HG03025 (cell line): Measurements from ENCODE around the gene TTLL11.

ENCODE experiments used
- ATAC-seq: cut with Tn5 transposase; IDR thresholded peaks from one replicate; pipeline ENCODE4 v1.9.1; 2021; ENCODE audit warnings: mild to moderate bottlenecking, moderate library complexity; ENCODE audit not compliant: unreplicated experiment, low FRiP score

The TTLL11 gene

DNA sequence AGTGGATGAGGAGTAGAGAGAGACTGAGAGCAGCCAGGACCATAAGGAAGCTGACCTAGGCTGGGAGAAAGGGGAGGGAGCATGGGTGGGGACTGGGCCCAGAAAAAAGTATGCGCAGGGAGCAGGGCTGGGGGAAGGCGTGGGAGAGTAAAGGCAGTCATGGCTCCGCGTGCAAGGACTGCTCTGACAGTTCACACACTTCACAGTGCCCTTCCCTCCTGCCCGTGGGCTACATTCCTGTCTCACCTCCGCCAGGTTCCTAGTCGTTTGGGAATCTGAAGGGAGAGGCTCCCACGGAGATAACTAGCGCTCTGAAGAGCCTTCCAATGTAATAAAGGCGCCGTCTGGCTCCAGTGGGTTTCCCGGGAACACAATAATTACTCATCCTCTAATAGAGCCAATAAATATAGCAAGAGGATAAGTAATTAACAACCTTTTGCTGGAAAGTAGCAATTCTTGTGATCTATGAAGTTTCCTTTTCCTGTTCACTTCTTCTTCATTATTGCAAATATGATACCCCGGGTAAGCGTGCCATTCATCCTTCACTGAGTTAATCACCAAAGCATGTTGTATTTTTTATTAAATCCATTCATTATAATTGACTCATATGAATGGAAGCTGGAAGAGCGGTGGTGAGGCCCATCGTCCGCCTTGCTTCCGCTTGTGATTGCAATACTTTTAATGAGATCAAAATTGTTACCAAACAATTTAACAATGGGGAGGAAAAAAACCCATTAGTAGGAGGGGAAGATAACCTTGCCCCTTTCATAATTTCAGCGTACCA, 39.3 kb downstream of the TTLL11 start:
- no peak for ATAC-seq

DNA sequence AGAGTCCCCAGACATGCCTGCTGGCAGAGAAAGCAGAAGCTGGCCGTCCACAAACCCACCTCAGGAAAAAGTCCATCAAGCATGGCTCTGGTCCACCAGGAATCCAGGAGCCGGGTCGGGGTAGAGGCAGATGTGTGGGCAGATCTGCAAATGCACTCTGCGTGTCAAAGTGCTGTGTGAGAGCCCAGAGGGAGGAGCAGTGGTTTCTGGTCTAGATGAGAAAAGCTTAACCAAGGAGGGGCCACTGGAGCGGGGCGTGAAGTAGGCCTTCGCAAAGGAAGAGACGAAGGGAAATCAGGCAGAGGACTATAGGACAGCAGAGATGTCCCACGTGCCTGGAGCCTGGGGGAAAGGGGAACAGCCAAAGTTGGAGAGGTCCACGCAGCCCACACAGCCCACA, 40.0 kb downstream of the TTLL11 start:
- ATAC-seq = no peak

DNA sequence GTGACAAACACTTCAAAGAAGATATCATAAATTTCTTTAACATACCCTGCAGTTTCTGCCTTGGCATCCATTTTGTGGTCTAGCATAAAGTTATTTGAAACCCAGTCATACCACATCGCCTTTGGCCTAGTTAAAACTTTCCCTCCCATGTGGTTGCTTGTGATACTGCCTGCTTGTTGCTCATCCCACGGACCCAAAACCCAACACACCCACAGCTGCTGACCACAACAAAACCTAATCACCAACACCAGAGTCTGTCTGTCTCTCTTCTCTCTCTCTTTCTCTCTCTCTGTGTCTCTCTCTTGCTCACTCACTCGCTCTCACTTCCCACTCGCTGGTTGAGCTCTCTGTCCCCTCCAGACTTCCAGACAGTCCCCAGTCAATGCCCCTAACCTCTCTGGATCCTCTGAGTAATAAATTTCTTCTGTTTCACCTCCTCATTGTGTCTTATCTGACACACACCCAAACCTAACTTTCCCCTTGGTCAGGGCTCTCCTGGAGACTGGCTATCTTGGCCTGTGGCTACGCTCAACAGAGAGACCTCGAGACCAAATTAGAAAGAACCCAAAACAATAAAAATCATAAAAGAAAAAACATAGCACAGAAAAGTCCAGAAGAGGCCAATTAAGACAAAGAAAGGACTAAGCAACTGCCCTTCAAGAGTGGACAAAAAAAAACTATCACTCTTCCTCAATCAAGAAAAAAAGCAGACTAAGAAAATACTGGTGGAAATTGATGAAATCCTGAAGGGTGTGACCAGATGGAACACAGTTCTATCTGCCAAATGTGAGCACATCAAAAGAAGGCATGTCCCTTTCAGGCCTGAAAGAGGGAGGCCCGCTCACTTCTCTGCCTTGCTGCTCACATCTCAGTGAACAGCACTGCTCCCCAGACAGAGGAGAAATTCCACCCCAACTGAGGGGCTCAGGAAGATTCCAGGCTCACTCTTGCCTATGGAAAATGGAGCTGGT, 41.5 kb downstream of the TTLL11 start:
- peak; percentile 69 for ATAC-seq

DNA sequence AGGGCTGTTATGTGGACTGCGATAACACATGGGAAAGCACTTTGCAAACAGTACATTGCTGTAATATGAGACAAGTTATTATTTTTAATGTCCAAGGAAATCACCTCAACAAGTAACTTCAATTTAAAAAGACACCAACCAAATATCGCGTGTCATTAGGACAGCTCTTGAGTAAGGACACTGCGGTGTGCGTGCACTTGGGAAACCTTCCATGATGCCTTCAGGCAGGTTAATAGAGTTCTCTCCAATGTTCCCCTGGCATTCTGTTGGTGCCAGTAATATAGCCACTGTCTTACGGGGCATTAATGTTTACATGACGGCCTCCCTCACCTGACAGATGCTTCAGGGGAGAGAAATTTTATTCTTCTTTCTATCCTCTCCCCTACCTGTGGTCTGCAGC, 42.9 kb downstream of the TTLL11 start:
- ATAC-seq = no peak

DNA sequence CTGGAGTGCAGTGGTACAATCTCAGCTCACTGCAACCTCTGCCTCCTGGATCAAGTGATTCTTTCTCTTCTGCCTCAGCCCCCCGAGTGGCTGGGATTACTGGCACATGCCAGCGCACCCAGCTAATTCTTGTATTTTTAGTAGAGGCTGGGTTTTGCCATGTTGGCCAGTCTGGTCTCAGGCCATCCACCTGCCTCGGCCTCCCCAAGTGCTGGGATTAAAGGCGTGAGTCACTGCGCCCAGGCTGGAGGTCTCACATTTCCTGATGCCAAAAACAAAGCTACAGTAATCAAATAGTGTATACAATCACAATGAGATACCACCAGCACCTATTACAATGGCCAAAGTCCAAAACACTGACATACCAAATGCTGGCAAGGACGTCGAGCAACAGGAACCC, 51.1 kb downstream of the TTLL11 start:
- no peak for ATAC-seq

DNA sequence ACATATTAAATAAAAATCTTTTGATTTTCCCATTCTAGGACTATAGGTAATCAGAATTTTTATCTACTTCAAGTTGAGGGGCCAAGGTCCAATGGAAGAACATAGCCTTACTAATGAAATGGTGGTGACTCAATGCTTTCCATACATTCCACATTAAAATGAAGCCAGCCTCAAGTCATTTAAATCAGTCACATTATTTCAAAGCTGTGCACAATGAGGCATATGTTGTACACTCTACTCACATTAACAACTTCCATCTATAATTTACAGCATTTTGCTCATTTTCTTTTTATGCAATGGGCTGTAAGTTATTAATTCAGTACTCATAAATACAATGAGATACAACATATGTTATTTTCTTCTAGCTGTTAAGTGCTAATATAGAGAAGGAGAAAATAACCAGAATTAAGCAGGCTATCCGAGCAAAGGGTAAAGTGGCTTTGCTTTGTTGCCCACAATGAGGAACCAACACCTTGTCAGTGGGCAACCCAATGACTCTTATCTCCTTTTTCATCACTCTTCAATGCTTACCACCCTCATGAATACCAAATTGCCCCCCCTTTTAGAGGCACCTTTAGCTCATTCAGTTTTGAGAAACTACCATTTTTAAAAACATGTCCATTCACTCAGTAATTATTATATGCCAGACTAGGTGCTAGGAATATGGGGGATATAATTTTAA, 52.4 kb downstream of the TTLL11 start:
- ATAC-seq = no peak

DNA sequence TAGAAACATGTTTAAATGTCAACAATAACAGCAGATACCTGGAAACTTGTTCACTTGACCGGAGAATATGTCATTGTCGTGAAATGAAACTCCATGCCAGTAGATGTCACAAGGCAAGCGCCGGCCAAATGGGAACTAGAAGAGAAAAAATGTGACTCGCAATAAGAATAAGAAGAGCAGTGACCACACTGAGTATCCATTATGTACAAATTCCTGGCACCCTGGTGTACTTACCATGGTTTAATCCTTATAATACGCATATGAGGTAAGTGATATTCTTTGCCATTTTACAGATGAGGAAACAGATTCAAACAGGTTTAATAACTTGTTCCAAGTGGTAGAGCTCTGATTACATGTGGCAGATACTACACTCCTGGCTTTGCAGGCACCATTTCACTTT, 53.9 kb downstream of the TTLL11 start:
- no peak for ATAC-seq

DNA sequence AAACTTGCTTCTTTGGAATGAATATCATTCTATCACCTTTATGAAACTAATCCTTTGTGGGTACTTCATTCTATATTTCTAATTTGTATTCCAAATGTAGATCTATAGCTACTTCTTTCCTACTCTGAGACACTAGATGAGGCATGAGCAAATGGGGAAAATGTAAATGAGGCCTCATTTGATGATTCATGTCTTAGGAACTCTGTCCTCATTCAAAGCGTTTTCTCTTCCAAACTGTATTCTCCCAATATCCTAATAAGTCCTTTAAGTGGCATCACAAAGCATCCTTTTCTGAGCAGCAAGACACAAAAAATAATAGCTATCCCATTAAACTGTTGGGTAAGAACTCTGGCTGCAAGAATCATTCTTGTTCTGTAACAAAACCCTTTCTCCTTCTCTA, 56.1 kb downstream of the TTLL11 start:
- no peak for ATAC-seq

DNA sequence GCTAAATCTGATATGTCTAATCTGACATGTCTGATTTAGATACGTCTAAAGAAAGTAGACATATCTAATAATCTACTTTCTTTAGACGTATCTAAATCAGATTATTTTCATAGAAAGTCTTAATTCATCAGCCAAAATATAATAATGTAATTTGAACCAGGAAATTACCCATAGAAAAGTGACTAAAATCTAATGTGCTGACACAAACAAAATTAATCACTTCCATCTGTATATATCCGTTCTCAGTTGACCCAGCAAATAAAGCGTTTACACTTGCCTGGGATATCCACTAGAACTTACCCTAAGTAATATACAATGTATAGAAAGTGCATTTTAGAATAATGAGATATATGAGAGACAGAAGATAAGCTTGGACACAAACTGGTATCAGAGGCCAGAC, 56.7 kb downstream of the TTLL11 start:
- no peak for ATAC-seq

DNA sequence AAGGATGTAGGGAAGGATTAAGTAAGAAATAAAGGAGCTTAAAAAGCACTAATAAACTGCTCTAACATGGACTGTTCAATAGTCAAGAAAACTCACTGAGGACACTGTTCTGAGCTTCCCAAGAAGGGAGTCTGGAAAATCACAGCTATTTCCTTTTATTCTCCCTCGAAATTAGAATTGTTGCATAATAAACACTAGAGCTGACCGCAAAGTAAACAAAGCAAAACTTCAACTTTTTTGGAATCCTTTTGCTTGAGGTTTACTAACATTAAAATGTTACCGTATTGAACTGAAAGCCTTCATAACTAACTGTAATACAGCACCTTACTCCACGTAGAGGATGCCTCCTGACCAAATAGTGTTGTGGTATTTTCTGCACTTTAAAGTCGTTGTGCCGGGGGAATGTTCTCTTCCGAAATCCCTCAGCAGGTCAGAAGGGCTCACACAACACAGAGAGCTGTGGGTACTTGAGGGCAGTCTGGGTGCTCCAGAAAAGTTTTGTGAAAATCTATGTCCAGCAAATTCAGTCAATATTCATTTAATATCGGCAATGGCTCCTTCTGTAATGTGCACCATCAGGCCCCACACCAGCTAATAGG, 59.2 kb downstream of the TTLL11 start:
- ATAC-seq = no peak

DNA sequence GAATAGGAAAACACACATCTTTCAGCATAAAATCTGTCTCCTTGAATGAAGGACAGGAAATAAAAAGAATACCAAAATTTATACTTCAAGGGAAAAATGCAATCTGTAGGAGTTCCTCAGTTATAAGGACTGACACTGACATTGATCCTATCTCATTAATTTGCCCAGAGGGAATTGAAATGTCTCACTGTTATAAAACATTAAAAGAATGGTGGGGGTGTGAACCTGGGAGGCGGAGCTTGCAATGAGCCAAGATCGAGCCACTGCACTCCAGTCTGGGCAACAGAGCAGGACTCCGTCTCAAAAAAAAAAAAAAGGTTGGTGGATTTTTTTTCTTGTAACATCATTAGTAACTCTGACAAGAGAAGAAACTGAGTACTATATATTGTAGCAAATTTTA, 60.8 kb downstream of the TTLL11 start:
- no peak for ATAC-seq

DNA sequence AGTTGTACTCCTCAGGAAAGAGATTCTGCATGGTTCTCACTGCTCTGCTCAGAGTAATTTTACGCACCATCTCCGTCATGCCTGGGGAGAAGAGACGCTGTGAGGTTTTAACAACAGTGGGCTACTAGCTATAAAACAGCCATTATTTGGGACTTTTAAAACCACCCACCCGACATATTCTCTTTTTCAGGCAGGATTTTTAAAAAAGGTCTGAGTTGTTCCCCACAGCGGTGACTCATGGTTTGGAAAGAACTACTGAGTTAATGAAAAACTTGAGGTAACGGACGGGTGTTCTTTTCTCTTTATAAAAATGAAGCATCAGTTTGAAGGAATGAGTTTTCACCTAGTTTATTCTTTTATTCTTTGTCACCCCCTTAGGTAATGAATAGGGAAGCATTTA, 61.3 kb downstream of the TTLL11 start:
- no peak for ATAC-seq

DNA sequence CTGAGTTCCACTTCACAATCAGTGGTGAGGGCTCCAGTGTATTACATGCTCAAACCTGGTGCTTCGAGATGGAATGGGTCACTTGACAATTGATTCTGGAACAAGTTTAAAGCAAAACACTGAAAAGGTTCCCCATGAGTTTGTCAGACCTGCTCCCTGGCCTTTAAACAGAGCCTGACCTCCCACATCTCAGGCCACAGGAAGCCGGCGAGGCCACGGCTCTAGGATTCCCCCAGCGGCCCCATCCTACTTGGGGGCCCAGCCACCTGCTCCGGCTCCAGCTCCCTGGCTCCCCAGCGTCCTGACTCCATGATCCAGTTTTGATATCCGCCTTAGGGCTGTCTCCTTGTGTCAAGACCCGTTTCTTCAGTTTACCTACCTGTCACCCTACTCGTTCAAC, 62.0 kb downstream of the TTLL11 start:
- no peak for ATAC-seq

DNA sequence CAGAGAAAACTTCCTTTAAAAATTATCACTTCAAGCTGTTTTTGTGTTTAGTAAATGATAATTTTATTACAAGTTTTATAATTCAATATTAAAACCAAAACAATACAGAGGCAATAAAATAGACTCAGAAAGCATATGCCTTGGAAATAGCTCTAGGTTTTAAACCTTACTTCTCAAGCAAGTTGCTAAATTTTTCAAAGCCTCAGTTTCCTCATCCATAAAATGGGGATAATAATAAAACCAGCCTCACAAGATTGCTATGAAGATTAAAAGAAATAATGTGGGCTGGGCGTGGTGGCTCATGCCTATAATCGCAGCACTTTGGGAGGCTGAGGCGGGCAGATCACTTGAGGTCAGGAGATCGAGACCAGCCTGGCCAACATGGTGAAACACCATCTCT, 62.8 kb downstream of the TTLL11 start:
- no peak for ATAC-seq

DNA sequence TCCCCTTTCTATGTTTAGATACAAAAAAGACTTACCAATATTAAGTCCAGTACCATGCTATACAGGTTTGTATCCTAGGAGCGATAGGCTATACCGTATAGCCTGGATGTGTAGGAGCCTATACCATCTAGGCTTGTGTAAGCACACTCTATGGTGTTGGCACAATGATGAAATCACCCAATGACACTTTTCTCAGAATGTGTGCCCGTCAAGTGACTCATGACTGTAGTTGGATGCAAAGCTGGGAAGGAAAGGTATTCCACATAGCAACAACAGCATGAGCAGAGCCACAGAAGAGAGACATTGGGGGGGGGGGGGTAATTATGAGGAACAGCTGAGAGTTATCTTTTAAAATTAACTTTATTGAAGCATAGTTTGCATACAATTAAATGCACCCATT, 63.2 kb downstream of the TTLL11 start:
- ATAC-seq = no peak

DNA sequence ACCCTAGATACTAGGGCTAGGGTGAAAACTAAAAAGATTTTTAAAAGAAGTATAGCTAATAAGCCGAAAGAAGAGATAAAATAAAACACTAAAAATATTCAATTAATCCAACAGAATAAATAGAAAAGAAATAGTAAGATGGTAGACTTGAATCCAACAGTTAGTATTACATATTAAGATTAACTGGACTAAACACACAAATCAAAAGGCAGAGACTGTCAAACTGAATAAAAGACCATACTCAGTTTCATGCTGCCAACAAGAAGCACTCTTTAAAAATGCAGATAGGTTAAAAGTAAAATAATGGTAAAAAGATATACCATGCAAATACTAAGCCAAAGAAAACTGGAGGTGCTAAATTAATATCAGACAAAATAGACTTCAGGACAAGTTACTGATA, 65.0 kb downstream of the TTLL11 start:
- ATAC-seq = no peak

DNA sequence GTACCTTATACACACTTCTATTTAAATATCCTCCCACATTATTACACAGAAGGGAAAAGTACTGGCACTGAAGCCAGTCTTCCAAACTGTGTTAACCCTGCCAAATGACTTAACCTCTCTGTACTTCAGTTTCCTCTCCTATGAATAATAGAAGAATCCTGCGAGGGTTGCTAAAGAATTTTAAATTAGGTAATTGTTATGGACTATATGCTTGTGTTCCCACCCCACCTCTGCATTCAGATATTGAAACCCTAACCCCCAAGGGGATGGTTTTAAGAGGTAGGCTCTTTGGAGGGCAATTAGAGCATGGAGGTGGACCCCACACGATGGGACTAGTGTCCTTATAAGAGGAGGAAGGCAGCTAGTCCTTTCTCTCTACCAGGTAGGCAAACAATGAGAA, 72.7 kb downstream of the TTLL11 start:
- no peak for ATAC-seq

DNA sequence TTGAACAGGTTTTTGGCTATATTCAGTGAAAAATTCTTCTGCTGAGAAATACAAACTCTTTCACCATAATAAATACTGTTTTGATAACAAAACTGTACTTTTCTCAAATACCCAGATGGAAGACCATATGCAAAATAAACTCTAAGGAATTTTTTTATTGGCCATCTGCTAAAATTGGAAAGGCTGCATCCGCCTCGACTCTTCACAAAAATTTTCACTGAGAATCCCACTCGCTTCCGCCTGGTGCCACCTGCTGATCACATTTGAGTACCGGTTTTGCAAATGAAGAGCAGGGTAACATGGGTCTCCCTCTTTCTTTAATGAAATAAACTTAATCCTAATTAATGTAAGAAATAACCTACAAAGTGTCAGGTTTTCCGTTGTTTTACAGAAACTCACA, 76.4 kb downstream of the TTLL11 start:
- no peak for ATAC-seq

DNA sequence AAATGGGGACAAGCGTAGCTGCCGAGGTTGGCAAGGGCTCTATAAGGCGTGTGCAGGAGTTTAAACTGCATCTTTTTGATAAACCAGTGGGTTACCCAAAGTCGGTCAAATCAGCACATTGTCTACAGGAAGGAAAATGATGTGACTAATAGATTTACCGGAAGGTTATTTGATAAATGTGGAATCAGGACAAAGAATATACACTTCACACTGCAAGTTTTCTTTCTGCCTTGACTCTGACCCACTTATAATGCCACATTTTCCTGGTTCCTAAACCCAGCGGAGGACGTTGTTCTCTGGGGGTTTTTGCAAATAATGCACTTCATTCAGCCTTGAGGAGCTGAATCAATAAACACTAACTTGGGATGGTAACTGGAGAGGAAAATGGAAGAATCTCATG, 76.8 kb downstream of the TTLL11 start:
- ATAC-seq = no peak

DNA sequence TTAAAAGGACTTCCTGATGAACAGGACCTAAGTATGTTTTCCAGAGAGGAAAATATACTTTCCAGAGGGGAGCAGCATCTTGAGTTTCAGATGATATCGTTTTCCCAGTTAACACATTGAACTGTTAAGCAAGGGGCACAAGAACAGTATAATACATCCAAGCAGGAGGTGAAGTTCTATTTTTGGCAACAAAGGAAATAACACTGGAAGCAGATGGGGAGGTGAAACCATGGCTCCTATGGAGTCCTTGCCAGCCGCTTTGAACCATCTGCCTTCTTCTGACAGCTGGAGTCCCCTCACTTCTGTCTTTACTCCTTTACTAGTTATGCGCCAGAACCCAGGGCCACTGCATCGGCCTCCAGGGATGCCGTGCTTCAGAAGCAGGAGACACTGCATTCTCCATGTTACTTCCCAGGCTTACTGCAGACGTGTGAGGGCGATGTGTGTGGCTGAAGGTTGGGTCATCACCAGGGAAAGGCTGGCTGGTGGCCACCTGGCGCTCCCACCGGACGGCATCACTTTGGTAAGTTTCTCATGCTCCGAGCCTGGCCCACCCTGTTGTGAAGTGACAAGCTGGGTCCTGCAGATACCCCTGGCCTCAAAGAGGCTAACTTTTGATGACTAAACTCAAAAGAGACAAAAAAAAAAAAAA, 77.8 kb downstream of the TTLL11 start:
- ATAC-seq = no peak
